Activated T-helper 2 cell treated with anti-CD3 and anti-CD28 coated beads, Interferon-gamma antibody, Interleukin-2, Interleukin-4, amounts not matched to agents 10 μg/mL and 5 μg/mL and 100 μg/mL, durations not matched to agents 14 hours and 24 hours and 36 hours (primary cell): ENCODE data around the gene MRPL16. TPM values are rescaled to one million over a fixed set of nuclear protein-coding genes. Genes with fewer than 3 reads are reported as not detected.
A peak's percentile ranks its signal among the peaks of the same experiment; 100 is the strongest.

Experiments used
- DNase-seq: peaks from one replicate; pipeline ENCODE4 v3.0.0; 2021; ENCODE audit warnings: low spot score
- H3K27ac Mint-ChIP-seq: one replicate; pipeline ENCODE4 v1.8.0; 2021; ENCODE audit warnings: mixed read lengths
- H3K27me3 Mint-ChIP-seq: one replicate; pipeline ENCODE4 v1.8.0; 2021; ENCODE audit warnings: low read depth, mixed read lengths
- H3K36me3 Mint-ChIP-seq: one replicate; pipeline ENCODE4 v1.8.0; 2021; ENCODE audit warnings: low read depth, mixed read lengths
- H3K4me1 Mint-ChIP-seq: one replicate; pipeline ENCODE4 v1.8.0; 2021; ENCODE audit warnings: low read depth, mixed read lengths
- H3K4me3 Mint-ChIP-seq: one replicate; pipeline ENCODE4 v1.8.0; 2021; ENCODE audit warnings: low read depth, mild to moderate bottlenecking, moderate library complexity, mixed read lengths
- H3K9me3 Mint-ChIP-seq: one replicate; pipeline ENCODE4 v1.8.0; 2021; ENCODE audit warnings: mixed read lengths
- intact Hi-C: fragments of 100-400 bp; cut with micrococcal nuclease; formaldehyde crosslinking; loops from one replicate; pipeline ENCODE4 v1.15.1; 2023
- total RNA-seq: library from RNA; stranded (reverse); gene quantifications from 2 replicates; pipeline ENCODE4 v1.2.3, GENCODE V29; 2022

Gene MRPL16
- total RNA-seq, 1 donor from 2014 or later = 87.7 TPM

DNA sequence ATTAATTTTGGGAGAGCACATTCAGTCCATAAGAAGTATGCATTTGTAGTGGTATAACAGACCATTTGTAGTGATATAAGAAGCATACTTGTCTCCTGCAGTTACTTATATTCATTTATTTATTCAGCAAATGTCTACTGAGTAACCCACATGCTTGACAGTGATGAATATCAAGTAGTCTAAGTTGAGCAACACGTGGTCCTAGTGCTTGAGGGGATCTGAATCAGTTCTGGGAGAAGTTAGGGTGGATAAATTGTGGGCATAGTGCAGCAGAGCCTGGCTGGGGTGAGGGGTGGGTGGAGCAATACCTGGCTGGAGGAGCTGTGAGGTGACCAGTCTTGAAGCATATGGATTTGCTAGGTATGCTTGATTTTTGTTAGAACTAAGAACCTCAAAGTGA is 31.1 kb downstream of the MRPL16 start:
- H3K4me3 Mint-ChIP-seq = no peak overlapping the region
- H3K36me3 Mint-ChIP-seq = peaks cover 48% of the 10 kb centered on the region
- H3K27me3 Mint-ChIP-seq = no peaks in the 10 kb centered on the region
- no peak overlapping the region for H3K27ac Mint-ChIP-seq
- no peak for DNase-seq
- H3K4me1 Mint-ChIP-seq = peaks cover 57% of the 10 kb centered on the region
- peaks cover 13% of the 10 kb centered on the region for H3K9me3 Mint-ChIP-seq
- intact Hi-C loops = no loop called here

DNA sequence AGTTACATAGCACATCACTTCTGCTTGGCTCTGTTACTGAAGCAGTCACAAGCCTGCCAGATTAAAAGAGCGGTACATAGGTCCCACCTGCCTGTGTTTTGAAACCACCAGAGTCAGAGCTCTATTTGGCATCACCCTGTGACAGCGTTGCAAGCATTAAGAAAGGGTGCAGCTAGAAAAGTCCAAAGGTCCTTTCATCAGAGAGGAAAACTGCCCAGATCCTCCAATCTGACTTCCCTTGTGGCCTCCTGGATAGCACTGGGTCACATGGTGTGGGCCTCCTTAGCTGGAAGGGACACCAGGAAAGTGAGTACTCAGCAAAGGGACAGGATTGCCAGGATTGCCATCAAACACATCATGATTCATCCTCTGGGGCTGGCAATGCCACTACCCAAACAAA is 32.5 kb downstream of the MRPL16 start:
- Mint-ChIP-seq H3K27me3 (no peaks in the 10 kb centered on the region), H3K27ac (no peak overlapping the region), H3K9me3 (peaks cover 6% of the 10 kb centered on the region), H3K4me3 (no peak overlapping the region), H3K4me1 (peaks cover 46% of the 10 kb centered on the region), H3K36me3 (peaks cover 43% of the 10 kb centered on the region)
- no peak for DNase-seq
- intact Hi-C loops = no loop called here

DNA sequence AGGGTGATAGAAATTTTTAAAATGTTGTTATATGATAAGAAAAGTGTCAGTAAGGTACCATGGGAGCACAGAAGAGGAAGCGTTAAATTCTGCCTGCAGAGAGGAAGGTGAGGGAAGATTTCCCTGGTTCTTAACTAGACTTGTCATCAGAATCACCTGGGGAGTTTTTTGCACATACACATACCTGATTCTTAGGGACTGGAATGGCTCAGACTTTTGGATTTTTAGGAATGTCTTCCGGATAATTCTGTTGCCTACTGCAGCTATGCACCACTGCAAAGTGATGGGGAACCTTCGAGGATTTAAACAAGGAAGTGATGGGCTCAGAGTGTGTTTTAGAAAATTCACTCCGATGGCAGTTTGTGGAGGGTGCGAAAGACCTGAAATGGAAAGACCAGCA is 33.5 kb downstream of the MRPL16 start:
- peaks cover 38% of the 10 kb centered on the region for H3K36me3 Mint-ChIP-seq
- H3K4me1 Mint-ChIP-seq = peaks cover 50% of the 10 kb centered on the region
- H3K4me3 Mint-ChIP-seq = no peak overlapping the region
- no peaks in the 10 kb centered on the region for H3K27me3 Mint-ChIP-seq
- H3K9me3 Mint-ChIP-seq = peaks cover 6% of the 10 kb centered on the region
- no peak overlapping the region for H3K27ac Mint-ChIP-seq
- intact Hi-C loops = no loop called here
- DNase-seq = no peak

DNA sequence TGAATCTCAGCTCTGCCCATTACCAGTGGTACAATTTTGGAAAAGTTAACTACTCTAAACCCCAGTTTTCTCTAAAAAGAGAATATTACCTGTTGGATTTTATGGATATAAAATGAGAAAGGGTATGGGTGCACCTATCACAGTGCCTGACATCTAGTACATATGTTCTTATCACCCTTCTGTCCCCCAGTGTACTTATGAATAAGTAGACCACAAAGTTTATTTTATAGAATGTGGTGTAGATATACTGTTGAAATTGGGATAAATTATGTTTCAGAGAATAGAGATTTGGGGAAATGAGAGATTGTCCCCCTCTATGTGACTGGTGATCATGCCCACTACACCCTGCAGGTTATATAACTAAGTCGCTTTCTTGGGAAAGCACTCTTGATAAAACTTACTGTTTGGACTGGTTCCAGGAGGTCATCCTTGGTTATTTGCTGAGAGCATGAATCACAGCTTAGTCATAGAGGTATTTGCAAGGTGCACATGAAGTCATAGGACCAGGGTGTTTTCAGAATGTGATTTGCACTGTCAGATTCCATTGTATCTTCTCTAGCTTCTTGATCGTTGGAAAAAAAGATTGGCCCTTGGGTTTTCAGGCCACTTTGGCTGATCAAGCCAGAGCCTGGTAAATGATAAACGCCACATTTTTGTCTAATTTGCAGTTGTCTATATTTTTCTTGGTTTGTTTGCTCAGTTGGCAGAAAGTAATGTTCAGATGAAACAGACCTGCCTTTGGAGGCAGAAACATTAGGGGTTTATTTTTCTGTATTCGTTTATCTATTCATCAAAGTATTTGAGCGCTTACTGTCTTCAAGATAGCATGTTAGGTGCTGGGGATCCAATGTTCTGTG is 34.1 kb downstream of the MRPL16 start:
- H3K27ac Mint-ChIP-seq = no peak overlapping the region
- no peak overlapping the region for H3K4me3 Mint-ChIP-seq
- H3K4me1 Mint-ChIP-seq = peaks cover 55% of the 10 kb centered on the region
- peaks cover 33% of the 10 kb centered on the region for H3K36me3 Mint-ChIP-seq
- intact Hi-C loops = no loop called here
- peaks cover 1% of the 10 kb centered on the region for H3K9me3 Mint-ChIP-seq
- no peak for DNase-seq
- no peaks in the 10 kb centered on the region for H3K27me3 Mint-ChIP-seq

DNA sequence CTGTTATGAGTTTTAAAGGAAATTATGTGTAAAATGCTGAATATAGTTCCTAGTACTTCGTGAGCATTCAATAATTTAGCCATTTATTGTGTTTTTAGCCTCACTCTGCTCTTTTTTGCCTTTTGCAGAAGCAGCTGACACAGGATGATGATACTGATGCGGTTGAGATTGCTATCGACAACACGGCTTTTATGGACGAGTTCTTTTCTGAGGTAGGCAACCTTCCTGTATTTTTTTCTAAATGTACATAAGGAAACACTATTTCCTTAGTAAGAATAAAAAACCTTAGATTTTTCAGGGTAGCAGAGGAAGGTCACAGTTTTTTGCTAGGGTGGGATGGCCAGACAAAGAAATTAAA is 37.5 kb downstream of the MRPL16 start:
- peak overlapping the region; percentile 29 for H3K27ac Mint-ChIP-seq
- H3K36me3 Mint-ChIP-seq = peaks cover 19% of the 10 kb centered on the region
- H3K4me1 Mint-ChIP-seq = peaks cover 55% of the 10 kb centered on the region
- intact Hi-C loops = no loop called here
- no peaks in the 10 kb centered on the region for H3K27me3 Mint-ChIP-seq
- DNase-seq = no peak
- no peaks in the 10 kb centered on the region for H3K9me3 Mint-ChIP-seq
- no peak overlapping the region for H3K4me3 Mint-ChIP-seq

DNA sequence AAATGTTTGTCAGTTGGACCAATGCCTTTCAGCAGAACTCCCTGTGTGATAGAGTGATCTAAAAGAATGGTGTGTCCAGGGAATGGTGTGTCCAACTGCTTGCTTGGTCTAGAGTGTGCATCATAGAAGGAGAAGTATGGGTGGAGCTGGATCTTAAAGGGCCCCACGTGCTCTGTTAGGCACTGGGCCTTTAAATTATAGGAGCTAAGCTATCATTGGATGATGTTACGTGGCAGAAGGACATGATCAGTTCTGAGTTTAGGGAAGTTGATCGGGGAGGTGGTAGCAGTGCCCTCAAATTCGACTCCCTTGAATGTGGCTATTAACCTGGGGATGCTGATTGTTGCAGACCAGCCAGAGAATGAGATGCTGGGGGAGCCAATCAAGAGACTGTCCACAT is 39.0 kb downstream of the MRPL16 start:
- intact Hi-C loops = no loop called here
- Mint-ChIP-seq H3K9me3 (no peaks in the 10 kb centered on the region), H3K27me3 (no peaks in the 10 kb centered on the region), H3K4me1 (peaks cover 41% of the 10 kb centered on the region), H3K4me3 (no peak overlapping the region), H3K27ac (peak overlapping the region; percentile 48), H3K36me3 (peaks cover 10% of the 10 kb centered on the region)
- DNase-seq = no peak

DNA sequence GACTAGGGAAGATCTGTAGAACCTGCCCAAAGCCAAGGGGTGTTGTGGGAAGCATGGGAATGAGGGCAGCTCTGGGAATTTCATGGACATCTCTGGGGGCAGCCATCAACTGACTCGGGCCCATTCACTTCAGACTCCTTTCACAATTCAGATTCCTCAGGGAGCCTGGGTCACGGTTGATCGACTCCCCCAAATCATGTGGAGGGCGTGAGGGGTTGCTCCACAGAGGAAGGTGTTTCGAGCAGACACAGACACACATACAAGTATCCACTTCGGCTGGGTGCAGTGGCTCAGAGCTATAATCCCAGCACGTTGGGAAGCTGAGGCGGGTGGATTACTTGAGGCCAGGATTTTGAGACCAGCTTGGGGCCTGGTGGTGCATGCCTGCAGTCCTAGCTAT is 39.7 kb downstream of the MRPL16 start:
- Mint-ChIP-seq H3K36me3 (peaks cover 7% of the 10 kb centered on the region), H3K4me3 (no peak overlapping the region), H3K9me3 (no peaks in the 10 kb centered on the region), H3K4me1 (peaks cover 37% of the 10 kb centered on the region), H3K27me3 (peaks cover 3% of the 10 kb centered on the region), H3K27ac (no peak overlapping the region)
- DNase-seq = no peak
- intact Hi-C loops = no loop called here

DNA sequence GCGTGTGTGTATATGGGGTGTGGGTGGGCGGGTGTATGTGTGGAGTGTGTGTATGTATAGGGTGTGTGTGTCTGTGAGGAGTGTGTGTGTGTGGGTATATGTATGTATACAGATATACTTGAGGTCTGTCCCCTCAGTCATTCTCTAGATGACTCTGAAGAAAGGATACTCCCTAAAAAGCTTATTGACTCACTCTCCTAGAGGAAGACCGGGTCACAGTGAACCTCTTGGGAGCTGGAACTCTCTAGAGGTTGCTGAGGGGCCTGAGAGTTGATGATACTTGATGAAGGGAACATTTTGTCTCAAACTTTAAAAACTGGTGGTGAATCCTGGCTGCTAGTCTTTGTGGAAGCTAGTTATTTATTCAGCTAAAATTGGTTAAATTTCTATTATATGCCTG is 40.3 kb downstream of the MRPL16 start:
- intact Hi-C loops = no loop called here
- Mint-ChIP-seq H3K4me3 (no peak overlapping the region), H3K4me1 (peaks cover 33% of the 10 kb centered on the region), H3K27ac (no peak overlapping the region), H3K9me3 (no peaks in the 10 kb centered on the region), H3K27me3 (peaks cover 3% of the 10 kb centered on the region), H3K36me3 (peaks cover 3% of the 10 kb centered on the region)
- DNase-seq = no peak

DNA sequence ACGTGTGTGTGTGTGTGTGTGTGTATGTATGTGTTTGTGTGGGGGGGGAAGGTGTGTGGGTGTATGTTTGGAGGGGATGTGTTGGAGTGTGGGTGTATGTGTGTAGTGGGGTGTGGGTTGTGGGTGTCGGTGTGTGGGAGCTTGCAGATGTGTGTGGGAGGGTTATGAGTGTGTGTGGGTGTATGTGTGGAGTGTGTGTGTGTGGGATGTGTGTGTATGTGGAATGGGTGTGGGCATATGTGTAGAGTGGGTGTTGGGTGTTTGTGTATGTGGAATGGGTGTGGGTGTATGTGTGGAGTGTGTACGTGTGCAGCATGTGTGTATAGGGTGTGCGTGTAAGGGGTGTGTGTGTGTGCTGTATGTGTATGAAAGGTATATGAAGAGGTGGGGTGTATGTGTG is 40.8 kb downstream of the MRPL16 start:
- intact Hi-C loops = no loop called here
- no peaks in the 10 kb centered on the region for H3K9me3 Mint-ChIP-seq
- peaks cover 3% of the 10 kb centered on the region for H3K36me3 Mint-ChIP-seq
- H3K27me3 Mint-ChIP-seq = peaks cover 6% of the 10 kb centered on the region
- H3K27ac Mint-ChIP-seq = no peak overlapping the region
- DNase-seq = no peak
- no peak overlapping the region for H3K4me3 Mint-ChIP-seq
- H3K4me1 Mint-ChIP-seq = peaks cover 34% of the 10 kb centered on the region

DNA sequence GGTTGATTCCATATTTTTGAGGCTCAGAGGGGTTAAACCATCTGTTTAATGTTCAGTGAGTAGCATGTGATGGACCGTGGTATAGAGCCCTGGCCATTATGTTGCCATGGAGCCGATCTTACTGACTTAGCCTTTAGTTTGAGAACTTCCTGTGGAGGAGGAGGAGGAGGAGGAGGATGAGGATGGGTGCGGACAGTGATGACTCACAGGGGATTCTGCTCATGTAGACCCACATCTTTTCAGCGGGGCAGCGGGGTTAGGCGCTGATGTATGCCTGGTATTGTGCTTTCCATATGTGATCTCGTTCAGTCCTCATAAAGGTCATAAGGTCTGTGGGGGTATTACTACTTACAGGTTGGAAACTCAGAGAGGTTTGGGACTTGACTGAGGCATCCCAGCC is 41.5 kb downstream of the MRPL16 start:
- Mint-ChIP-seq H3K27me3 (peaks cover 7% of the 10 kb centered on the region), H3K4me3 (no peak overlapping the region), H3K9me3 (no peaks in the 10 kb centered on the region), H3K36me3 (peaks cover 3% of the 10 kb centered on the region), H3K27ac (no peak overlapping the region), H3K4me1 (peaks cover 34% of the 10 kb centered on the region)
- intact Hi-C loops = no loop called here
- DNase-seq = no peak

DNA sequence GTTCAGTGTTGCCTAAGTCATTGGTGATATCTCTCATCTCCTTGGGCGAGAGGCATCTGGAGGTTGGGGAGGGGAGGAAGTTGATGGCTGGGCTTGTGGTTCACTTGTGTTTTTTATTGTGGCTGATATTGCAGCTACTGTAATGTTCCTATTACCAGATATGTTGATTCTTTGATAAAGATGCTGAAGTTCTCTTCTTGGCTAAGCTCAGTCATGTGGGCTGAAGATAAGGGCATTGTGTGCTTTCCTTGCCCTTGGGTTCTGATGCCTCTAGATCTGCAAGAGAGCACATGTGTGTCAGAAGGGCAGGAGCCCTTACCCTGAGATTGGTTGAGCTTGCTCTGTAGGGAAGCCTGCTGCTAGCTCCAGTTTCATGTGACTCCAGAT is 43.4 kb downstream of the MRPL16 start:
- intact Hi-C loops = loop anchor here (1.0 to 2.0 kb wide), 2 partner anchors 13 to 18 kb away; no protein-coding TSS in a partner anchor
- Mint-ChIP-seq H3K27ac (peak overlapping the region; percentile 53), H3K27me3 (peaks cover 14% of the 10 kb centered on the region), H3K4me3 (no peak overlapping the region), H3K4me1 (peaks cover 24% of the 10 kb centered on the region), H3K9me3 (no peaks in the 10 kb centered on the region), H3K36me3 (no peaks in the 10 kb centered on the region)
- DNase-seq = peak; percentile 48

DNA sequence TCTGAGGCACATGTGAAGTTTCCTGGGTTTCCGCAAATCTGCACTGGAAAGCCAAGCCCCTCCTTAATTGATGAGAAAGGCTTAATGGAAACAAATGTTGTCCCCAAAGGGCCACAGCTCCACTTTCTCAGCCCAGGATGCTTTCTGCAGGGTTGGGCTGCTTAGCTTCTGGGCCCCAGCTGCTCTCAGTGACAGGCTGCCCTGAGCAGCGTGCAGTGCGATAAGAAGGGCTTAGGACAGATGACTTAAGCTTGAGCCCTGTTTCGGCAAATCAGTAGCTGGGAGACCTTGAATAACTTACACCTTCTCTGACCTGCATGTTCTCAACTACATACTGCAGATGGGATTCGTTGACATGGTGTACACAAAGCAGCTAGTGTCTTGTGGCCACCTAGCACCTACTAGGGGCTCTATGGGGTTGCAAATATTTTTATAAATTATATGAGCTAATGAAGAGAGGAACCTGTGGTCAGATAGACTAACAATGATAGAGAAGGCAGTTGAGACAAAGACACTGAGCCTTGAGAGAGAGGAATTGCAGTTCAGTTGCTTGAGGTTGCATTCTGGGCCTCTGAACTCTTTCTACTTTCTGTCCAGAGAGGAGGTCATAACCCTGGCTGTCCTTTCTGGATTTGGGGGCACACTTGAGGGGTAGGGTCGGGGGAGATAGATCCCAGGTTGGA is 43.9 kb downstream of the MRPL16 start:
- Mint-ChIP-seq H3K27ac (peak overlapping the region; percentile 53), H3K9me3 (no peaks in the 10 kb centered on the region), H3K4me1 (peaks cover 19% of the 10 kb centered on the region), H3K36me3 (no peaks in the 10 kb centered on the region), H3K4me3 (no peak overlapping the region), H3K27me3 (peaks cover 14% of the 10 kb centered on the region)
- DNase-seq = no peak
- intact Hi-C loops = loop anchor here (1.0 to 2.0 kb wide), 2 partner anchors 12 to 18 kb away; no protein-coding TSS in a partner anchor

DNA sequence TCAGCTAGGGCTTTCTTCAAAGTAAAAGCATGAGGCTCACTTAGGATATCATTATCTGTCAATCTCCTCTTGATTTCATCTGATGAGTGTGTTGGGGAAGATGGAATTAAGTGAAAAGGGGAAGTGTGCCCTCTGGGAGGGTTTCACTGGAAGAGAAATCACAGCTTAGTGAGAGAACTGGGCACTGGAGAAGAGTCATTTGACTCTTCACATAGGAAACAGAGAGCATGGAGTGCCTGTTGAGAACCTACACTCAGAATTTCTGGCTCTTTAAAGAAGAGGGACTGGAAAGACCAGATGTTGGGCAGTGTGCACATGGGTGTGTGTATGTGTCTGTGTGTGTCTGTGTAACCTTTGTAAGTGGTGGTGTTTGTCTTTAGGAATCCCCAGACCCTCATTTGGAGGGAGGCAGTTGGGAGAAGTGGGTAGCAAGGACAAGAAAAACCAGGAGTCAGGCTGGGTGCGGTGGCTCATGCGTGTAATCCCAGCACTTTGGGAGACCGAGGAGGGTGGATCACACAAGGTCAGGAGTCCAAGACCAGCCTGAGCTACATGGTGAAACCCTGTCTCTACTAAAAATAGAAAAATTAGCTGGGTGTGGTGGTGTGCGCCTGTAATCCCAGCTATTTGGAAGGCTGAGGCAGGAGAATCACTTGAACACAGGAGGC is 45.4 kb downstream of the MRPL16 start:
- intact Hi-C loops = no loop called here
- no peak overlapping the region for H3K27ac Mint-ChIP-seq
- H3K4me1 Mint-ChIP-seq = peaks cover 8% of the 10 kb centered on the region
- DNase-seq = no peak
- H3K27me3 Mint-ChIP-seq = peaks cover 18% of the 10 kb centered on the region
- no peaks in the 10 kb centered on the region for H3K36me3 Mint-ChIP-seq
- H3K9me3 Mint-ChIP-seq = no peaks in the 10 kb centered on the region
- no peak overlapping the region for H3K4me3 Mint-ChIP-seq
